Activated CD8-positive, alpha-beta memory T cell treated with anti-CD3 and anti-CD28 coated beads, Interleukin-2, amount 50 U/mL, for 1 hour (primary cell): Measurements from ENCODE around the gene RNGTT.
"Not testable (repeated sequence)": the region's sequence is repeated elsewhere in the genome, so short reads cannot be mapped to it uniquely, and the experiment has no call there.

ENCODE experiments used
- DNase-seq: peaks from one replicate; pipeline ENCODE4 v3.0.0-alpha.2; 2020; ENCODE audit errors: extremely low read depth

RNGTT gene

DNA sequence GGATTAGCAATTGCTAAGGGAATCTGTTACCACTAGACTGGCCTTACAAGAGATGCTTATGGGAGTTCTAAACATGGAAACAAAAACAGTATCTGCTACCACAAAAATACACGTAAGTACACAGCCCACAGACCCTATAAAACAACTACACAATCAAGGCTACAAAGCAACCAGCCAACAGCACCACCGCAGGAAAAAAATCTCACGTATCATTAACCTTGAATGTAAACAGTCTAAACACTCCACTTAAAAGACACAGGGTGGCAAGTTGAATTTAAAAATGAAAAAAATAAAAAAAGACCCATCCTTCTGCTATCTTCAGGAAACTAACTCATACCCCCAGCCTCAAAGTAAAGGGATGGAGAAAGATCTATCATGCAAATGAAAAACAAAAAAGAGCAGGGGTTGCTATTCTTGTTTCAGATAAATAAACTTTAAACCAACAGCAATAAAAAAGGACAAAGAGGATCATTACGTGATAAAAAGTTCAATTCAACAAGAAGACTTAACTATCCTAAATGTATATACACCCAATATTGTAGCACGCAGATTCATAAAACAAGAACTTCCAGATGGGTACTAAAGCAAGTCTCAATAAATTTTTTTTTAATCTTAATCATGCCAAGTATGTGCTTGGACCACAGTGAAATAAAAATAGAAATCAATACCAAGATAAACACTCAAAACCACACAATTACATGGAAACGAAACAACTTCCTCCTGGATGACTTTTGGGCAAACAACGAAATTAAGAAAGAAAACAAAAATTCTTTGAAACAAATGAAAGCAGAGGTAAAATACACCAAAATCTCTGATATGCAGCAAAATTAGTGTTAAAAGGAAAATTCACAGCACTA is 52.3 kb downstream of the RNGTT start:
- no peak for DNase-seq

DNA sequence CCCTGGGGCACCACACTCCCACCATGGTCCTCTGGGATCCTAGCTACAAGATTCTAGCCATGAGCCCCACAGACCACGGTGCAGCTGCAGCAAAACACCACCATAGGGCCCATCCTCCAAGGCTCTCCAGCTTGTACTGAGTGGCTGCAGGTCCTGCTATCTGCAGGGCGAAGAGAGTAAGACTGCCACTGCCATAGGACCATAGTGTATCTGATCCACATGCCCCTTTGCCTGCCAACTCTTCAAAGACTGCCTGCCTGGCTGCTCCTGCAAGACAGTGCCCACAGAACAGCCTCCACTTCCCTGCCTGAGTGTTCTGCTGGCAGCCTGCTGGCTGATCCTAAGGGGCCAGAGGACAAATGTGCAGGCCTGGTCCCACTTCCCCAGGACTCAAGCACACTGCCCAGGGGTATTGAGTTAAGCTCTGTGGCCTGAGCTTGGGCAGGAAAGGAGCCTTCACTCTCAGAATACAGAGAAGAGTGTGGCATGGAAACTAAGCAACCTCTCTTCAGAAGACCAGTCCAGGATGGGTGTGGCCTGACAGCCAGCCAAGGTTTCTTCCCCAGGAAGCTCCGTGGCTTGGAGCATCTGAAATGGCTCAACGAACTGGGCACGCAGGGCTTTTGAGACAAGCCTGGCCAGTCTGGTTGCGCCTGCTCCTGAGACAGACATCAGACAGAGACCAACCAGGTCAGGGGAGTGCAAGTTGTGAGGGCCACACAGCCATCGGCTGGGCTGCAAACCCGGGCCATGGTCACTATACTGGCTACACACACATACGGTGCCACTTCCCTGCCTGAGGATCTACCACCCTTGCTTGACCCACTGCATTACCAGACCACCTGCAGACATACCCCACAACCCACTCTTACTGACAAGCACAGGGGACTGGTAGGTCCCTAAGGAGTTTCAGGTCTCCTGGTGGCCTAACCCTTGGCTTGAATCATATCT is 54.5 kb downstream of the RNGTT start:
- no peak for DNase-seq

GRCh38 chr6:88907148-88907547 is 56.3 kb downstream of the RNGTT start:
- DNase-seq, result not testable (repeated sequence)

DNA sequence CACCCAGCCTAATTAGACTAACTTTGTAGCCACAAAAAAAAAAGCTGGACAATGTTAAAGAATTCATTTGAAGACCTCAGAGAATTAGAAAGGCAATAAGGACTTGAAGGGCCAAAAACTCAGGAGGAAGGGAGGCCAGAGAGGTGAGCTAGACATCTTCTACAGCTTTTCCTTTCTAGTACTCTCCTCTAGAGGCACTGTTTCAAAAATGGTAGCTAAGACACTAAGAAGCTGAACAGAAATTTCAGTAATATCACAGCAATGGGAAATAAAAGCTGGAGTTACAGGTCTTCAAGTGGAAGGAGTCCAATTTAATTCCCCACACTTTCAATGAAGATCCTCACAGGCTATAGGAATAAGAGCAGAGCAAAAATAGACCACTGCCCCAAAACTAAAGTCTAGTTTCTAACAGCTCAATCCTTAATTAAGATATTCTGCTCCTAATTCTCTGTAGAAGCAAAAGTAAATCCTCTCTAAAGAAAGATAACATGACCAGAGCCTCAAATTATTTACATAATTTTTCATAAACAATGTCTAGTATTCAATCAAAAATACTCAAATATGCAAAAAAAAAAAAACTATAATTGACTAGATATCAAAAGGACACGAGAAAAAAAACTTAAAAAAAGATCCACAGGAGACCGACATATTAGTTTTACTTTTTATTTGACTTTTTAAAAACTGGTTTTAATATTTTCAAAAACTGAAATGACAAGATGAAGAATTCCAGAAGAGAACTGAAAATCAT is 63.7 kb downstream of the RNGTT start:
- DNase-seq, result no peak

DNA sequence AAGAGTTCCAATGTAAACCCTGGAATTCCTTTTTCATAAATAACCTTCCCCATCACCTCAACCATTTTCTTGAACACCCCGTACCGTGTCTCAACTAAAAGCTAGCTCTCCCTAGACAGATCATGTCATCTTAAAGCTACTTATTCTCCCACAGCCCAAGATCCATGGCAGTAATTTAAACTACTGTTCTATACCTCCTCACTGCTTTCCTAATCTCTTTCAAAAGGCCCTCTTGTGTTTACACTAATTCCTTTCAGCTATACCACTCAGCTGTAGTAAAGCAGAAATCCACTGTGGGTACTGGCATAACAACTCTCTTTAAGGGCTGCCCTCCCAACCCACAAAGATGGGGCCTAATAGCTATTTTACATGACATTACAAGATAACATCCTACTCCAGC is 67.5 kb downstream of the RNGTT start:
- DNase-seq, result no peak

DNA sequence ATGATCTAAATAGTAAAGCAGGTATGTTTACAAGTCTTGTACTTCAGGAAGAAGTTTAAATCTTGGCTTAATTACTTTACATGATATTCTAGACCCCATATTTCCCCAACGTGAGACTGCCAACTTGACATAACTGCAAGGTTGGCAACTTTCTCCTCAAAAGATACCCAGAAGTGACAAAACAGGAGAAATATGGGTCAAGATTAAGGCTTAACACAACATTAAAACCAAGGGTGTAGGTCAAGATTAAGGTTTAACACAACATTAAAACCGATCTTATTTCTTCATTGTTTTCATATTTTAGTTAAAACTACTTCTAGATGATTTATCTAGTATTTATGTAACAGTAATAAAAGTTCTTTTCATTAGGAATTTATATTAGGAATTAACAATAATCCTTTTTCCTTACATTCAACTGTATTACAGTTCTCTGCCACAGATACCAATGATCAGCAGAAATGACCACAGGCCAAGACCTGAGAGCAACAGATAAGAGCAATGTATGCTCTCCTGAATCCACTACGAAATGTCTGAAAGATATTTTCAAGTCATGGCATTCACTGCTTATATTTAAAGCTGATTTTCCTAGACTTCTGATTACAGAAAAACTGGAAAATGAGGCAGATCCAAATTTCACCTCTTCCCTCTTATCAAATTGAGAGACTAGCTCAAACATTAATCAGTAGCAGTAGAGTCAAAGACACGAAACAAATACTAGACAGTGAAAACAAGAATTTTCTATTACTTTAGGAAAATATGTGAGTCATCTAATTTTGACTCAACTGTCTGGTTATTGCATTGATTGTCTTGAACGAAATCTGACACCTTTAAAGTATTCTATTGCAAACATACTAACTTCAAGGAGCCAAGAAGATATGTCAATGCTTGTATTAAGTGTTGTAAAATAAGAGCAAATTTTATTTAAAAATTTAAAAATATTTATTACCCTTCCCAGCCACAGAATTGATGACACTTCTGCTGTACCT is 72.3 kb downstream of the RNGTT start:
- DNase-seq, result no peak

DNA sequence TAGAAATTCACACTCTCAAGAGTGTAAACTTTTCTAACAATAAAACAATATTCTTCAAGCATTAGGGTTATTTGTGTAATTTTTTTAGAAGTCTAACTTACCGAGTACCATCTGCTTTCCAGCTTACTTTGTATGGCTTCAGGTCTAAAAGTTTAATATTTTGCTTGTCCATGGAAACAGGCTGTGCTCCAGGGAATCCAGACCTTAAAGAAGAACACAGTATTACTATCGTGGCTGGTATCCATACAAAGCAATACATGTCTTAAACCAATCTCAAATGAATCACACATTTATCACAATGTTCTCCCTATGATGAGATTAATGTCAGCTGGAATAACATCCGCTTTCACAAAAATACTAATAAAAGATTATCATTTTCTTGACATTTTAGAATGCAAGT is 73.0 kb downstream of the RNGTT start:
- DNase-seq, result no peak

DNA sequence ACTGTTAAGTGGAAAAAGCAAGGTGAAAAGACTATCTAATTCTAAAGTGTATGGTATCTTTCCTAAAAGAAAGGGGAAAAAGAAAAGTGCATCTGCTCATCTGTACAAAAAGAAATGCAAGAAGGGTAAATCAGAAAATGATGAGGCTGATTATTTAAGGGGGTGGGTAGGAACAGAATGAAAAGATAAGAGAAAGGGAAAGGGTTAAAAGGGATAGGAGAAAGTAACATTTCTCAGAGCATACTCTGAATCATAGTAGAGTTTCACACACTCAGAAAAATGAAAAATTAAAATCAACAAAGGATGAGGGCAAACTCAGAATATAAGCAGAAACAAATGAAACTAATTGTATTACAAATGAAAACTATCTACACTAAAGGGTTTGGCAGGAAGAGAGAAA is 79.1 kb downstream of the RNGTT start:
- no peak for DNase-seq

DNA sequence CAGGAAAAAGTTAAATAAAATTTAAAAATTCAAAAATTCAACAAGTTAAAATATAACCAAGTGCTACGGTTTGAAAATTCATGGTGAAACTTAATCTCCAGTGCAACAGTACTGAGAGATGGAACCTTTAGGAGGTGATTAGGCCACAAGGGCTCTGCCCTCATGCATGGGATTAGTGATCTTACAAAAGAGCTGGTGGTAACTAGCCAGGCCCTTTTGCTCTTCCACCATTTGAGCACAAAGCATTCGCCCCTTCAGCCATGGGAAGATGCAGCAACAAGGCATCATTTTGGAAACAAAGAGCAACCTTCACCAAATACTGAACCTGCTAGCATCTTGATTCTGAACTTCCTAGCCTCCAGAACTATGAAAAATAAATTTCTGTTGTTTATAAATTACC is 80.9 kb downstream of the RNGTT start:
- DNase-seq, result no peak

DNA sequence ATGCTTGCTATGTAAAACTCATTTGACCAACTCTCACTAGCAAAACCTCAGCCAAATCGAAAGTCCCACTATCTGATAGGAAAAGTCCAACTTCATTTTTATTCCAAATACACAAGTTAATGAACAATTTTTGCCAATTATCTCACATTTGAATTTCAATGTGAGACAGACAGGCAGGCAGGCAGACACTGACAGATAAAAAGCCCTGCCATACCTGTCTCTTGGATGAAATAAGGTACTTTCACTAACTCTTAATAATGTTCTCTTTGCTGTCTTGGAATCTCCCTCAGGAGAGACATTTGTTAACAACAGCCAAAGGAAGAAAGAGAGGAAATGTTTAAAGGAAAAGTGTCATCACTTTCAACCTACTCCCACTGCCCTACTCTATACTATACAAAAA is 82.0 kb downstream of the RNGTT start:
- DNase-seq, result no peak

DNA sequence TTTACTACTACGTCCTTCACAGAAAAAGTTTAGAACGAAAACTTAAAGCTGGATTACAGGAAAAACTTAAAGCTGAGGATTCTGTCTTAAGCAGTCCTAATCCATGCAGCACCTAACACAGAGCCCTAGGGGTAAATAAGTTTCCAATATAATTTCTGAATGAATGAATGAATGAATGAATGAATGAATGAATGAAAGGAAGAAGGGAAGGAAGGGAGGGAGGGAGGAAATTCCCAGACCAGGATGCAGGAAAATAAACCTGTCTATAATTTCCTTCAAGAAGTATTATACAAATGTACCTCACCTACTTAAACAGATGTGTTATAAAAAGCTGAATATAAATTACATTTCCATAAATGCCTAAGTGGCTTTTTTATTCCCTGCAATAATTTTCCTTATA is 83.4 kb downstream of the RNGTT start:
- DNase-seq, result no peak

- DNase-seq, result no peak
These were observed 85.5 kb downstream of the RNGTT start for GRCh38 chr6:88877893-88878292.

DNA sequence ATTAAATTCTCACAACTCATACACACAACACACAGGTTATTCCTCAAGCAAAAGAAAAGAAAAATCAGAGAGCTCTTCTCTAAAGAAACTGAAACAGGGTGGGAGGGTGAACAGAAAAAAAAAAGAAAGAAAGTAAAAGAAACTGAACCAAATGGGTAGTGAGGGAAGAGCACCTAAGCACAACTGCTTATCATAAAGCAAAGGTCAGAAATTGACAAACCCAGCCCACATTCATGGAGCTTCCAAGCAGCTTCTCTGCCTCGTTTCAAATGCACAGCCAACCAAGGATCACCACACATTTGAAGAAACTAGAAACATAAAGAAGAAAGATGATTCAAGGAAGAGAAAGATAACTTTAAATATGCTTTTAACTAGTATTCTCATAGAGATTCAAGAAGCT is 90.5 kb downstream of the RNGTT start:
- DNase-seq, result no peak

- DNase-seq, result no peak
These were observed 91.9 kb downstream of the RNGTT start for GRCh38 chr6:88871498-88871897.

DNA sequence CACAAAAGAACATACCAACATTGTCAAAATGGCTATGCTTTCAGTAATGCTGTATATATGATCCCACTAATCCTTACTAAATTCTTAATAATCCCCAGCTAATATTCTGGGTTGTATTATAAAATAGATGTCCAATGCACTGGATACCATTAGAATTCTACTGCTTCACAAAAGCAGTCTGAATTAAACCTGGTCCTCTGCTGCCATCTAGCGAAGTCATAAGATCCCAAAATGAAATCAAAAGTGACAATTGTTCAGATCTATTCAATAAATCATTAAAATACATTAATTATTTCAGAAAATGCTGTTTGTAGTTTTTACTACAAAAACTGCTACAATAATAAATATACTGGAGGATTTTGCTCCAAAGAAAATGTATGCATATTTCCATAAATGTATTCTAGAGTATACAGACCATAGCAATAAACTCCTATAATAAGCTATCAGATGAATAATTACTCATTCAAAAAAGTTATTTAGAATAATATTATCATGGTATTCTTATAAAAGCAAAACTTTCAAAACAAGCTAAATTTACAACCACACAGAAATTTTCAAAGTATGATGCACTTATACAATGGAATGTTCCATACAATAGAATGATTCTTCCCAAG is 92.6 kb downstream of the RNGTT start:
- no peak for DNase-seq

DNA sequence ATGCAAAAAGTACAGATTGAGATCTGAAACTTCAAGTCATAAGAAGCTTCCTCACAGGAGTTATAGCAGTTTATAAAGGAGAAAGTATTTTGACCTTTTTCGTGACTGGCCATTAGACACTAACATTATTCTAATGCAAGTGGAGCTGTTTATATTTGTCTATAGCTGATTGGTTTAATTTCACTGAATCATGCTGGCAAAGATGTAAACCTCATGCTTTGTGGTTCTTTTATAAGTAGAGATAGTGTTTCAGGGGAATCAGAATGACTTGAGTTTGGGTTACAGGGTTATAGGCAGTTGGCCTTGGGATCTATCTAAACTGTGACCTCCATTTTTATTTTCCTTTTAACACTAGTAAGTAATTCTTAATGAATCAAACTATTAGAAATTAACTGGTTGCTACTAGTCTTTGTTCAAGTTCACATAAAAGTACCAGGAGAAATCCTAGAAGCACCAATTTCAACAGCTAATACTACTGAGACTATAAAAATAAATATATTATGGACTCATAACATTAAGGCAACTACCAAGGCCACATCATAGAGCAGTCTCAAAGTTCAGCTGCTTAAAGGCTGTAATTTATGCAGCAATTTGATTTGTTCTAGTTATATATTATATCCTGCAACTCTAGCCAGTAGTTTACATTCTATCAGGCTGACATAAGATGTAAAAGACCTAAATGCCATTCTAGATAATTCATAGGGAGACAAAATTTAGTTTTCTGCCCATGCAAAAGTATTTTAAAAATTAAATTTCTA is 94.0 kb downstream of the RNGTT start:
- DNase-seq, result no peak

DNA sequence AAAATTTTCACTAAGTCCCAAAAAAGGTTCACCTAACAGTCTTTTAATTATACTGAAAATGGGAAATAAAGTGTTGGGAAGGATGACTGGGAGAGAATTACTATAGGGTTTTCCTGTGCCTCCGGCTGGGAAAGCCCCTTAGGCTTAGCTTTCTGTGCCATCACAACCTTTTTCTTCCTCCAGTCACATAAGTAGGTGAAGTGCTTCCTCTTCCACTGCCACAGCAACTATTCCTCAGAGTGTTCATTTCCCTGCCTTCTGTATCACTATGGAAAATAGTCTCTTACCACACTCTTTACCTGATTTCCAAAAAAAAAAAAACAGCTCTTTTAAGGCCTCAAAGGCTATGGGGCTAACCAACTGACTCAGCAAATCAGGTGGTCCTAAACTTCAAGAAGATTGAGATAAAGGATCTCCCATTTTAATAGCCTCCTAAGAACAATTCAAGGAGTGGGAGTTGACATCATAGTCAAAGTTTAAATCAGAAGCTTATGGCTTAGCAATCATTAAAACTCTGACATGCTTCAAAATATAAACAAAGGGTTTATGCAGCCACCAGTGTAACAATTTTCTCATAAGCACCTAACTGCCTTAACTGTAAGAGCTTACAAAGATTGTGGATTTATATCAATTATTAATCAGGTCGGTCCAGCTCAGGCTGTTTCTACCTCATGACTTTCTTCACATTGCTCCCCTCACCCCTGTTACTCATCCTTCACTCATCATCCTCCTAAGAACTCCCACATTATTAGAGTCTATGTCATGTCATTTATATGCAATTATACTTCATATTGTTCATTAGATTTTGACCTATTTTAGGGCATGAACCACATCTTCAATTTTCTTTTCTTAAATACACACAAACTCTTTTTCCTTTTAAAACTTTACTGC is 95.3 kb downstream of the RNGTT start:
- no peak for DNase-seq

GRCh38 chr6:88866856-88867255 is 96.6 kb downstream of the RNGTT start:
- no peak for DNase-seq

DNA sequence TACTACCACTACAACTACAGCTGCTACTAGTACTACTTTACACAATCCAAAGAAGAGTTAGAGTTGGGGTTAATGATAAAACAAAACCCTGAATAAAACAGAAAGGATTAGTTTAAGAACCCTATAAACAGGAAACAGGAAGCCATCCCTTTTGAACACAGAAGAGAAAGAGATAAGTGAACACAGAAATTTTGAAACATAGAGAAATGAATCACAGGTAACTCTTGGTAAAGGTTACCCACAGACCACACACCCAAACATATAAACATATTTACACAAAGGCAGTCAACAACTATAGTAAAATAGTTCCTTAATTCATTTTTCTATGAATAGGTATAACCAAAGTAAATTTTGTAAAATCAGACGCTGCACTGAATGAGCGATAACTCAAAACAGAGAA is 98.1 kb downstream of the RNGTT start:
- DNase-seq, result no peak
